ENCODE measurements around the gene CERT1. TPM values are rescaled to one million over a fixed set of nuclear protein-coding genes. Genes with fewer than 3 reads are reported as not detected.

The CERT1 gene
- total RNA-seq, 5 donors from 2014 or later (not counting 1 experiment from before 2014, with no cell fraction given): 35.7 to 39.4 (median 38.0) TPM

DNA sequence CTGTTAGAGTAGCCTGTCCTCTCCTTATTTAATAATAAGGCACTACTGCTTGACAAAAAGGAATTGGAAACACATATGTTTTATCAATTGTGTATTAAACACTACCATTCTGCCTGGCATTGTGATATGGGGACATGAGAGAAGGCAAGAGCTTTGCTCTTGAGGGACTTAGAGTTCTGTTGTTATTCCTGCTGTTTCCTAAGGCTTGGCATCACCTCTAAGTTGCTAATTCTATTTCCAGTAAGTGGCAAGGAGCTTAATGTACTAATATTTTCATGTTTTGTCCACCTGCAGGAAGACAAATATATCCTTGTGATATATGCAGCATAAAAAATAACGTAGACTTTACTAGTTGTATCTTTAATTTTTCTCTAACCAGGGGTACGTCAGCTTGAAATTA lies 161.8 kb downstream of the CERT1 start:
- Mint-ChIP-seq H3K4me3 (no peak overlapping the region), H3K4me1 (peaks cover 0 to 2% (median 1%) of the 10 kb centered on the region in 3 donors), H3K36me3 (peaks cover 62% of the 10 kb centered on the region), H3K27me3 (no peaks in the 10 kb centered on the region), H3K27ac (no peak overlapping the region), H3K9me3 (no peaks in the 10 kb centered on the region)
- Histone ChIP-seq H3K9me3 (no peaks in the 10 kb centered on the region), H3K36me3 (ENCODE audit: control insufficient read depth in 2 of 2, extremely low read depth in 1 of 2, insufficient read depth in 1 of 2, low read length in 1 of 2) (peaks cover 9 to 66% of the 10 kb centered on the region in 2 donors), H3K27ac (ENCODE audit: low read length) (no peak overlapping the region), H3K4me1 (ENCODE audit: control insufficient read depth in 1 of 2, extremely low read depth in 1 of 2, insufficient read depth in 2 of 2, low read length in 2 of 2) (no peaks in the 10 kb centered on the region), H3K4me3 (ENCODE audit: control insufficient read depth in 1 of 2, extremely low read depth in 1 of 2, low read length in 1 of 2) (no peak overlapping the region), H3K27me3 (replicated peaks in 1 of 2; ENCODE audit: control insufficient read depth in 2 of 2, extremely low read depth in 1 of 2, insufficient read depth in 2 of 2, low read length in 1 of 2) (no peaks in the 10 kb centered on the region)
- CTCF ChIA-PET: no interaction called here
- POLR2A ChIA-PET: interaction anchor here in 1 of 2 donors (1.0 kb wide), 1 partner anchor 9 kb away, joined by 3 read pairs; no protein-coding TSS in a partner anchor
- no CpG with 5 or more reads among the region's 2 CpGs for WGBS (ENCODE audit: insufficient coverage)
- DNase-seq (no peak), ATAC-seq (replicated peaks in 1 of 4) (no peak)

DNA sequence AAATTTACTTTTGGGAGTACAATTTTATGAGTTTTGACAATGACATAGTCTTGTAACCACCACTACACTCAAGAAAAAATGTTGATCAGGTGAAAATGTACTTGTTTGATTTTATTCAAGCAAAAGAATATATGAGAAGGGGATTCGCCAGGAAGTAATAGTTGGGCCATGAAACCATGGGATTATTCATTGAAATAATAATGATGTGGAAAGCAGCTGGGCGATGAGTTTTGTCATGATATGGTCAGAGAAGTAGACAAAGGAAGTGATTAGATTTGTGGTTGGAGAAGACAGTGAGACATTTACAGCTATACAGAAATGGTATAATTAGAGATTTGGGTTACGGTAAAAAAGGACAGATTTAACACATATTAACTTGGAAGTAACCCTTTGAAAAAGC lies 163.2 kb downstream of the CERT1 start:
- Mint-ChIP-seq H3K27ac (no peak overlapping the region), H3K4me3 (no peak overlapping the region), H3K9me3 (no peaks in the 10 kb centered on the region), H3K27me3 (no peaks in the 10 kb centered on the region), H3K4me1 (peaks cover 0 to 2% (median 1%) of the 10 kb centered on the region in 3 donors), H3K36me3 (peaks cover 59% of the 10 kb centered on the region)
- no peak for DNase-seq
- no peaks in the 10 kb centered on the region for H3K4me1 ChIP-seq (ENCODE audit: control insufficient read depth in 1 of 2, extremely low read depth in 1 of 2, insufficient read depth in 2 of 2, low read length in 2 of 2)
- H3K27me3 ChIP-seq (replicated peaks in 1 of 2; ENCODE audit: control insufficient read depth in 2 of 2, extremely low read depth in 1 of 2, insufficient read depth in 2 of 2, low read length in 1 of 2): no peaks in the 10 kb centered on the region
- POLR2A ChIA-PET: interaction anchor here (0.5 to 1.1 kb wide), 2 partner anchors 11 to 326 kb away, joined by 4 to 5 read pairs; partner anchors contain the start of gene HMGCR (in 1 of the 2)
- H3K4me3 ChIP-seq (ENCODE audit: control insufficient read depth in 1 of 2, extremely low read depth in 1 of 2, low read length in 1 of 2): no peak overlapping the region
- no peaks in the 10 kb centered on the region for H3K9me3 ChIP-seq
- WGBS (ENCODE audit: insufficient coverage): 86% methylated on average over 1 of the region's 3 CpGs
- H3K27ac ChIP-seq (ENCODE audit: low read length): no peak overlapping the region
- H3K36me3 ChIP-seq (ENCODE audit: control insufficient read depth in 2 of 2, extremely low read depth in 1 of 2, insufficient read depth in 1 of 2, low read length in 1 of 2): peaks cover 9 to 63% of the 10 kb centered on the region in 2 donors
- ATAC-seq (replicated peaks in 1 of 4): no peak
- CTCF ChIA-PET: no interaction called here

DNA sequence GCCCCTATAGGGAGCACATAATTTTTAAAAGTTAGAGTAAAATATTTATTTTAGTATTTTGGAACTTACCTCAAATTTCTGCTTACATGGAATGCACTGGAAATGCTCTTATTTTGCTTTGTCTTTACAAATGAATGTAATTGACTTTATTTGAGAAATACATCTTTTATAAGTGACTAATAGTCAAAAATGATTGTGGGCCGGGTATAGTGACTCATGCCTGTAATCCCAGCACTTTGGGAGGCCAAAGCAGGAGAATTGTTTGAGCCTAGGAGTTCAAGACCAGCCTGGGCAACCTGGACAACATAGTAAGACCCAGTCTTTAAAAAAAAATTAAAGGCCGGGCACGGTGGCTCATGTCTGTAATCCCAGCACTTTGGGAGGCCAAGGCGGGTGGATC lies 168.6 kb downstream of the CERT1 start:
- H3K4me1 Mint-ChIP-seq: peaks cover 32 to 37% (median 35%) of the 10 kb centered on the region in 3 donors

DNA sequence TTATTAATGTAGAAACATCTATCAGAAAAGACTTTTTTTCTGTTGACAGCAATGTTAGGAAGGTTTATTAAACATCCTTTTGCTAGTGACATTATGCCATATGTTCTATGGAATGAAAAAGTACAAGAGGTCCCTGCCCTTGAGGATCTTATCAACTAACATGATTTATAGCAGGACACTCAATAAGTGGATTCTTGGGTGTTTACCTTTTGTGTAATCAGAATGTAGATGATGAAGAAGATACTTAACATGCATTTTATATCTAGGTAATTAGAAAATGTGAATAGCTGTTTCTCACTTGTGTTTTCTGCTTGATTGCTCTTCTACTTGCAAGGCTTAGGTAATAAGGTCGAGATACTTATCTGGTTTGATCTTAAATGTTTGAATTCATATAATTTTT lies 169.5 kb downstream of the CERT1 start:
- H3K36me3 Mint-ChIP-seq: peaks cover 18% of the 10 kb centered on the region
- Histone ChIP-seq H3K27me3 (replicated peaks in 1 of 2; ENCODE audit: control insufficient read depth in 2 of 2, extremely low read depth in 1 of 2, insufficient read depth in 2 of 2, low read length in 1 of 2) (no peaks in the 10 kb centered on the region), H3K9me3 (no peaks in the 10 kb centered on the region), H3K27ac (ENCODE audit: low read length) (no peak overlapping the region), H3K4me3 (ENCODE audit: control insufficient read depth in 1 of 2, extremely low read depth in 1 of 2, low read length in 1 of 2) (no peak overlapping the region), H3K4me1 (ENCODE audit: control insufficient read depth in 1 of 2, extremely low read depth in 1 of 2, insufficient read depth in 2 of 2, low read length in 2 of 2) (peaks cover 11 to 14% of the 10 kb centered on the region in 2 experiments), H3K36me3 (ENCODE audit: control insufficient read depth in 2 of 2, extremely low read depth in 1 of 2, insufficient read depth in 1 of 2, low read length in 1 of 2) (peaks cover 0 to 21% of the 10 kb centered on the region in 2 donors)
- DNase-seq (no peak), ATAC-seq (replicated peaks in 1 of 4) (no peak)
- H3K27ac Mint-ChIP-seq: peak overlapping the region in 1 of 2 donors; percentile 22
- WGBS (ENCODE audit: insufficient coverage): no CpG with 5 or more reads among the region's 1 CpG
- H3K4me1 Mint-ChIP-seq: peaks cover 36 to 40% (median 39%) of the 10 kb centered on the region in 3 donors
- POLR2A ChIA-PET: interaction anchor here (0.7 to 1.0 kb wide), 2 partner anchors 9 to 12 kb away, joined by 3 to 5 read pairs; no protein-coding TSS in a partner anchor
- no peak overlapping the region for H3K4me3 Mint-ChIP-seq
- no peaks in the 10 kb centered on the region for H3K27me3 Mint-ChIP-seq
- CTCF ChIA-PET: no interaction called here
- H3K9me3 Mint-ChIP-seq: no peaks in the 10 kb centered on the region

More for the DNA sequence above, 168.6 kb downstream of the CERT1 start:
- Histone ChIP-seq H3K27me3 (replicated peaks in 1 of 2; ENCODE audit: control insufficient read depth in 2 of 2, extremely low read depth in 1 of 2, insufficient read depth in 2 of 2, low read length in 1 of 2) (no peaks in the 10 kb centered on the region), H3K27ac (ENCODE audit: low read length) (no peak overlapping the region), H3K4me3 (ENCODE audit: control insufficient read depth in 1 of 2, extremely low read depth in 1 of 2, low read length in 1 of 2) (no peak overlapping the region), H3K9me3 (no peaks in the 10 kb centered on the region), H3K36me3 (ENCODE audit: control insufficient read depth in 2 of 2, extremely low read depth in 1 of 2, insufficient read depth in 1 of 2, low read length in 1 of 2) (peaks cover 4 to 30% of the 10 kb centered on the region in 2 donors), H3K4me1 (ENCODE audit: control insufficient read depth in 1 of 2, extremely low read depth in 1 of 2, insufficient read depth in 2 of 2, low read length in 2 of 2) (peaks cover 6 to 11% of the 10 kb centered on the region in 2 experiments)
- DNase-seq: no peak
- ChIA-PET CTCF (no interaction called here), POLR2A (interaction anchor here in 1 of 2 donors (1.0 kb wide), 1 partner anchor 8 kb away, joined by 3 read pairs; no protein-coding TSS in a partner anchor)
- H3K27ac Mint-ChIP-seq: no peak overlapping the region
- no peaks in the 10 kb centered on the region for H3K9me3 Mint-ChIP-seq
- no peaks in the 10 kb centered on the region for H3K27me3 Mint-ChIP-seq
- 92% methylated on average over 4 of the region's 4 CpGs for WGBS (ENCODE audit: insufficient coverage)
- no peak for ATAC-seq (replicated peaks in 1 of 4)
- peaks cover 25% of the 10 kb centered on the region for H3K36me3 Mint-ChIP-seq
- H3K4me3 Mint-ChIP-seq: no peak overlapping the region

DNA sequence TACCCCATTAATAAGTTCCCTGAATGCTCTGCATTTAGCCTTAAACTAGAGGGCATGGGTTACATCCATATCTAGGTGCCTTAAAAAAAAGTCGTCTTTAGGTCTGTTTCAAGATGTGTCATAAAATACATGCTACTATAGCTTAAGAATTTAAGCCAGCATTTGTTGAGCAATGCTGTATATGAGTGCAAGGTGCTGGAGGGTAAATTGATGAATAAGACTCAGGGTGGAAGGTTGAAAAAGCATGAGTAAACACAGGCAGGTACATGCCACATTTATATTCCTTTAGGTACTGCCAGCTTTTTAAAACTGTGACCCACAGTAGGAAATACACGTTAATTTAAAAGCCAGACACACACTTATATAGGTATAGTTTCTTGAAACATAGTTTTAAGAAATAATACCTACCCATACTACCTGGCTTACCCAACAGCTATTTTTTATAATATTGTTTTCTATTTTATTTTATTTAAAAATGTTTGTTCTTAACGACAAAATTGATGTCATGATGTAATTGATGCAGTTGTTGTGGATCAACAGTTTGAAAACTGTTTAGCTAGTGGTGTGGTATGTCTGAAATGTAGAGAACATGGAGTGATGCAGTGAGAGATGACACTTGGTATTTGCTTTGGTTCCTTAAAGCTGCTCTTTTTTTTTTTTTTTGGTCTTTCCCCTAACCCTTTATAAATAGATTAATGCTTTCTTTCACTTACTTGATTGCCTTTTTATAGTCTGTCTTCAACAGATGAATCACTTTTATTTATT lies 170.5 kb downstream of the CERT1 start:
- ATAC-seq (replicated peaks in 1 of 4) (no peak), DNase-seq (no peak)
- H3K27me3 ChIP-seq (replicated peaks in 1 of 2; ENCODE audit: control insufficient read depth in 2 of 2, extremely low read depth in 1 of 2, insufficient read depth in 2 of 2, low read length in 1 of 2): no peaks in the 10 kb centered on the region
- Mint-ChIP-seq H3K27me3 (no peaks in the 10 kb centered on the region), H3K27ac (no peak overlapping the region), H3K4me1 (peaks cover 36 to 40% (median 39%) of the 10 kb centered on the region in 3 donors), H3K36me3 (peaks cover 13% of the 10 kb centered on the region), H3K9me3 (no peaks in the 10 kb centered on the region), H3K4me3 (no peak overlapping the region)
- WGBS (ENCODE audit: insufficient coverage): no CpG with 5 or more reads among the region's 3 CpGs
- no peak overlapping the region for H3K27ac ChIP-seq (ENCODE audit: low read length)
- no peaks in the 10 kb centered on the region for H3K9me3 ChIP-seq
- ChIA-PET CTCF (interaction anchor here in 1 of 2 donors (0.6 kb wide), 2 partner anchors 94 to 102 kb away, joined by 3 read pairs; no protein-coding TSS in a partner anchor), POLR2A (interaction anchor here (0.7 to 1.1 kb wide), 5 partner anchors 9 to 327 kb away, joined by 3 to 5 read pairs (median 3); no protein-coding TSS in a partner anchor)
- peaks cover 14 to 15% of the 10 kb centered on the region in 2 experiments for H3K4me1 ChIP-seq (ENCODE audit: control insufficient read depth in 1 of 2, extremely low read depth in 1 of 2, insufficient read depth in 2 of 2, low read length in 2 of 2)
- H3K36me3 ChIP-seq (ENCODE audit: control insufficient read depth in 2 of 2, extremely low read depth in 1 of 2, insufficient read depth in 1 of 2, low read length in 1 of 2): peaks cover 0 to 16% of the 10 kb centered on the region in 2 donors
- no peak overlapping the region for H3K4me3 ChIP-seq (ENCODE audit: control insufficient read depth in 1 of 2, extremely low read depth in 1 of 2, low read length in 1 of 2)

DNA sequence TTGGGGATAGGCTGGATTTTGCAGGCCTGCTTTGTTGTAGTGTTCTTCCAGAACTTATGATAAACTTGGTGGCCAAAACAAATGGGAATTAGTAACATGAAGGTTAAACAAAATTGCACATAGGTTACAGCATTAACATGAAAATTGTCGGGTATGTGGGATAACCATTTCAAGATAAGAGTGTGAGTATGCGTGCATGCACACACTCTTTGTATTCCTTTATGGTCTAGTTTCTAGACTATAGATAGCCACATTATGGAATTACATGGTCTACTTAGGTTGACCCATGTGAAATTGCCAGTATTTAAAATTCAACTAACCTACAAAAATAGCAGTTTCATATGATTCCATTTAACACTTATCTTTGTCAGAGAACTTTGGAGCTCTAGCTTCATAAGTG lies 173.0 kb downstream of the CERT1 start:
- Mint-ChIP-seq H3K4me3 (no peak overlapping the region), H3K4me1 (peaks cover 36 to 40% (median 39%) of the 10 kb centered on the region in 3 donors), H3K27ac (no peak overlapping the region), H3K9me3 (no peaks in the 10 kb centered on the region), H3K27me3 (no peaks in the 10 kb centered on the region), H3K36me3 (peaks cover 3% of the 10 kb centered on the region)
- ATAC-seq (replicated peaks in 1 of 4): no peak
- CTCF ChIA-PET: interaction anchor here in 1 of 2 donors (0.8 to 0.9 kb wide), 2 partner anchors 8 to 107 kb away, joined by 3 to 4 read pairs; no protein-coding TSS in a partner anchor
- no peak for DNase-seq
- no peaks in the 10 kb centered on the region for H3K27me3 ChIP-seq (replicated peaks in 1 of 2; ENCODE audit: control insufficient read depth in 2 of 2, extremely low read depth in 1 of 2, insufficient read depth in 2 of 2, low read length in 1 of 2)
- H3K9me3 ChIP-seq: no peaks in the 10 kb centered on the region
- peaks cover 14 to 15% of the 10 kb centered on the region in 2 experiments for H3K4me1 ChIP-seq (ENCODE audit: control insufficient read depth in 1 of 2, extremely low read depth in 1 of 2, insufficient read depth in 2 of 2, low read length in 2 of 2)
- no peak overlapping the region for H3K4me3 ChIP-seq (ENCODE audit: control insufficient read depth in 1 of 2, extremely low read depth in 1 of 2, low read length in 1 of 2)
- no CpG with 5 or more reads among the region's 2 CpGs for WGBS (ENCODE audit: insufficient coverage)
- POLR2A ChIA-PET: no interaction called here
- peaks cover 0 to 3% of the 10 kb centered on the region in 2 donors for H3K36me3 ChIP-seq (ENCODE audit: control insufficient read depth in 2 of 2, extremely low read depth in 1 of 2, insufficient read depth in 1 of 2, low read length in 1 of 2)
- no peak overlapping the region for H3K27ac ChIP-seq (ENCODE audit: low read length)
